MM.1S (cell line): Measurements from ENCODE around the gene ALDH3B1.

Experiments
- DNase-seq: peaks from one replicate; pipeline ENCODE4 v3.0.0-alpha.2; 2015
- H2AFZ ChIP-seq: fragments of 300-600 bp; sonication (generic); 2 replicates; pipeline ENCODE4 v1.6.0; 2016; ENCODE audit warnings: antibody characterized with exemption, low read length
- H3F3A ChIP-seq: fragments of 300-600 bp; sonication (generic); 2 replicates; pipeline ENCODE4 v1.6.1; 2016; ENCODE audit warnings: mild to moderate bottlenecking, antibody characterized with exemption, low read length, moderate library complexity, mixed read lengths; ENCODE audit not compliant: insufficient read depth
- H3K27ac ChIP-seq: fragments of 300-600 bp; sonication (generic); 2 replicates; pipeline ENCODE4 v1.5.1; 2016; ENCODE audit warnings: mild to moderate bottlenecking, low read length
- H3K27me3 ChIP-seq: fragments of 300-600 bp; sonication (generic); replicated peaks from 2 replicates; pipeline ENCODE4 v1.6.0; 2016; ENCODE audit warnings: low read length; ENCODE audit not compliant: insufficient read depth
- H3K36me3 ChIP-seq: fragments of 300-600 bp; sonication (generic); replicated peaks from 2 replicates; pipeline ENCODE4 v1.6.1; 2016; ENCODE audit warnings: mild to moderate bottlenecking, low read length, mixed read lengths; ENCODE audit not compliant: insufficient read depth
- H3K4me1 ChIP-seq: fragments of 300-600 bp; sonication (generic); 2 replicates; pipeline ENCODE4 v1.6.1; 2016; ENCODE audit warnings: low read length, mixed read lengths
- H3K4me2 ChIP-seq: fragments of 300-600 bp; sonication (generic); 2 replicates; pipeline ENCODE4 v1.6.0; 2016; ENCODE audit warnings: low read depth, low read length
- H3K4me3 ChIP-seq: fragments of 300-600 bp; sonication (generic); 2 replicates; pipeline ENCODE4 v1.5.1; 2016; ENCODE audit warnings: low read length, mixed read lengths
- H3K79me2 ChIP-seq: fragments of 300-600 bp; sonication (generic); 2 replicates; pipeline ENCODE4 v1.6.1; 2016; ENCODE audit warnings: mixed run types, low read length, mixed read lengths
- H3K9ac ChIP-seq: fragments of 300-600 bp; sonication (generic); 2 replicates; pipeline ENCODE4 v1.6.1; 2016; ENCODE audit warnings: low read length, mixed read lengths
- H3K9me2 ChIP-seq: fragments of 300-600 bp; sonication (generic); replicated peaks from 2 replicates; pipeline ENCODE4 v1.6.1; 2016; ENCODE audit warnings: mild to moderate bottlenecking, low read length, mixed read lengths; ENCODE audit not compliant: insufficient read depth
- H3K9me3 ChIP-seq: fragments of 300-600 bp; sonication (generic); replicated peaks from 2 replicates; pipeline ENCODE4 v1.6.1; 2016; ENCODE audit warnings: mild to moderate bottlenecking, low read length, mixed read lengths; ENCODE audit not compliant: insufficient read depth
- H4K20me1 ChIP-seq: fragments of 300-600 bp; sonication (generic); 2 replicates; pipeline ENCODE4 v1.6.1; 2016; ENCODE audit warnings: mild to moderate bottlenecking, low read length, moderate library complexity, mixed read lengths; ENCODE audit not compliant: insufficient read depth
- CTCF ChIP-seq: fragments of 300-600 bp; sonication (generic); IDR thresholded peaks from 2 replicates; pipeline ENCODE4 v1.5.1; 2016; ENCODE audit warnings: antibody characterized with exemption, low read length, mixed read lengths
- EZH2 ChIP-seq: fragments of 300-600 bp; sonication (generic); optimal IDR thresholded peaks from 2 replicates; pipeline ENCODE3; 2017; ENCODE audit warnings: low read depth, mild to moderate bottlenecking, antibody characterized with exemption, low read length, mixed read lengths
- EZH2phosphoT487 ChIP-seq: fragments of 300-600 bp; sonication (generic); IDR thresholded peaks from 2 replicates; pipeline ENCODE4 v1.6.1; 2018; ENCODE audit warnings: antibody characterized with exemption, low read length

Gene ALDH3B1

GRCh38 chr11:68053117-68053516 is 43.0 kb downstream of the ALDH3B1 start:
- Histone ChIP-seq H3K36me3 (no peaks in the 10 kb centered on the region; the same call in 1 of the 2 replicates), H3K79me2 (no peaks in the 10 kb centered on the region; the same call in 1 of the 2 replicates), H3F3A (peaks cover 8% of the 10 kb centered on the region; the same call in 1 of the 2 replicates), H3K4me2 (no peak overlapping the region), H3K27me3 (no peaks in the 10 kb centered on the region), H3K27ac (no peak overlapping the region), H3K9ac (no peak overlapping the region), H3K9me2 (no peaks in the 10 kb centered on the region), H2AFZ (no peak overlapping the region), H3K4me3 (no peak overlapping the region), H4K20me1 (no peaks in the 10 kb centered on the region), H3K9me3 (no peaks in the 10 kb centered on the region), H3K4me1 (no peaks in the 10 kb centered on the region)
- TF ChIP-seq EZH2phosphoT487 = no peak
- no peak for TF ChIP-seq EZH2
- no peak for TF ChIP-seq CTCF
- no peak for DNase-seq

DNA sequence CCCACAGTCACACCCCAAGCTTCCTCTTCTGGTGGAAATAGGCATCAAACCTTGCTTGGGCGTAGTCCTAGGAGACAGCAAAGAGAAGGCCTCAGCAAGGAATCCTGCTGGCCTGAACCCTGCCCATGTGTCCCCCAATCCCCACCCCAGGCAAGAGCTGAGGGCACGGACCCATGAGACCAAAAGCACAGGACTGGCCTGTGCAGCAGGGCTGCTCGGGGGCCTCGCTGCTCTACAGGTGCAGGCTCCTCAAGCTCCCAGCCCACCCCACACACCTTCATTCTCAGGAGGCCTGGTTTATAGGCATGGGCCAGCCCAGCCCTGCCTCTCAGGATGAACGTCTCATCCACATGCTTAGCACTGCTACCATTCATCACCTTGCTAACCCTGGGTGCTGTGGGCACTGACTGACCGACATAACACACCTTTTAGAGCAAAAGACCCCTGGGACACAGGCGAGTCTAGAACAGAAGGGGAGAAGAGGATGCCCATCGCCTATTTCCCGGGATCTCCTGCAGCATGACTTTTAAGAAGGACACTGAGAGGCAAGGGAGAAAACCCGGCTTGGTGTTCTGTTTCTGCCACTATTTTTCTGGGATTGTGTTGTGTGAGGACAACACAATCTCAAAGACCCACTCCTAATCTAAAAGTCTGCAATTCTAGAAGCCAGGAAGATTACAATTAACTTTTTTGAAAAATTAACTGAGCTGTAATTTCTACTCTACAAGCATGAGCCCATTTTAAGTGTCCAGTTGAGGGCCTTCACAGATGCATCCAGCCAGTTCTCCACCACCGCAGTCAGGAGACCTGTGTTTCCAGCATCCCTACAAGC is 44.1 kb downstream of the ALDH3B1 start:
- H3F3A ChIP-seq = peaks cover 8% of the 10 kb centered on the region; the same call in 1 of the 2 replicates
- no peaks in the 10 kb centered on the region for H3K4me1 ChIP-seq
- H3K79me2 ChIP-seq = no peaks in the 10 kb centered on the region; the same call in 1 of the 2 replicates
- no peak overlapping the region for H3K4me3 ChIP-seq
- H3K4me2 ChIP-seq = no peak overlapping the region
- no peaks in the 10 kb centered on the region for H3K9me3 ChIP-seq
- no peak overlapping the region for H3K9ac ChIP-seq
- H2AFZ ChIP-seq = no peak overlapping the region
- TF ChIP-seq EZH2 = no peak
- TF ChIP-seq EZH2phosphoT487 = no peak
- TF ChIP-seq CTCF = no peak
- no peaks in the 10 kb centered on the region for H3K9me2 ChIP-seq
- DNase-seq = no peak
- no peaks in the 10 kb centered on the region for H3K27me3 ChIP-seq
- H4K20me1 ChIP-seq = no peaks in the 10 kb centered on the region
- H3K36me3 ChIP-seq = no peaks in the 10 kb centered on the region; the same call in 1 of the 2 replicates
- H3K27ac ChIP-seq = no peak overlapping the region

GRCh38 chr11:68056317-68057285 is 46.5 kb downstream of the ALDH3B1 start:
- Histone ChIP-seq H2AFZ (no peak overlapping the region), H3K4me3 (no peak overlapping the region), H3K9me2 (no peaks in the 10 kb centered on the region), H3K4me2 (no peak overlapping the region), H3K27me3 (no peaks in the 10 kb centered on the region), H3K36me3 (no peaks in the 10 kb centered on the region), H3K9ac (no peak overlapping the region), H4K20me1 (no peaks in the 10 kb centered on the region), H3K79me2 (no peaks in the 10 kb centered on the region), H3K4me1 (no peaks in the 10 kb centered on the region), H3K9me3 (no peaks in the 10 kb centered on the region), H3F3A (peaks cover 8% of the 10 kb centered on the region; the same call in 1 of the 2 replicates), H3K27ac (no peak overlapping the region)
- DNase-seq = no peak
- no peak for TF ChIP-seq EZH2
- no peak for TF ChIP-seq EZH2phosphoT487
- TF ChIP-seq CTCF = no peak
